HepG2 (cell line): ENCODE data around the gene ZBTB37. TPM values are rescaled to one million over a fixed set of nuclear protein-coding genes. Genes with fewer than 3 reads are reported as not detected.
A peak's percentile ranks its signal among the peaks of the same experiment; 100 is the strongest.

Experiments used
- ETV5 ChIP-seq: IDR thresholded peaks from 2 replicates; pipeline ENCODE4 v1.6.1; 2018; ENCODE audit warnings: missing biosample characterization, missing genetic modification reagents, inconsistent platforms, borderline replicate concordance
- MYC ChIP-seq: sonication (generic); formaldehyde crosslinking; IDR thresholded peaks from 2 replicates; pipeline ENCODE4 v1.9.0; 2021; ENCODE audit warnings: missing genetic modification reagents, borderline replicate concordance
- ZFP36 ChIP-seq: fragments of 150-350 bp; IDR thresholded peaks from 2 replicates; pipeline ENCODE4 v1.6.1; 2018; ENCODE audit warnings: borderline replicate concordance, low read length, low read depth; ENCODE audit not compliant: partially characterized antibody
- ZFP41 ChIP-seq: sonication (generic); formaldehyde crosslinking; IDR thresholded peaks from 2 replicates; pipeline ENCODE4 v1.4.0; 2020; ENCODE audit warnings: mild to moderate bottlenecking, missing genetic modification reagents, borderline replicate concordance
- ZNF501 ChIP-seq: sonication (generic); formaldehyde crosslinking; IDR thresholded peaks from 2 replicates; pipeline ENCODE4 v1.5.1; 2020; ENCODE audit warnings: mild to moderate bottlenecking, moderate library complexity, missing genetic modification reagents
- ZNF558 ChIP-seq: sonication (generic); formaldehyde crosslinking; IDR thresholded peaks from 2 replicates; pipeline ENCODE4 v1.9.0; 2022; ENCODE audit warnings: mild to moderate bottlenecking, missing genetic modification reagents, borderline replicate concordance
- ZNF607 ChIP-seq: sonication (generic); formaldehyde crosslinking; IDR thresholded peaks from 2 replicates; pipeline ENCODE4 v1.5.1; 2020; ENCODE audit warnings: missing genetic modification reagents, mild to moderate bottlenecking, borderline replicate concordance
- ZNF619 ChIP-seq: sonication (generic); formaldehyde crosslinking; IDR thresholded peaks from 2 replicates; pipeline ENCODE4 v1.4.0; 2020; ENCODE audit warnings: mild to moderate bottlenecking, missing genetic modification reagents
- ZNF746 ChIP-seq: sonication (generic); formaldehyde crosslinking; IDR thresholded peaks from 2 replicates; pipeline ENCODE4 v1.8.0; 2022; ENCODE audit warnings: mild to moderate bottlenecking, missing genetic modification reagents
- ZNF773 ChIP-seq: sonication (generic); formaldehyde crosslinking; IDR thresholded peaks from 2 replicates; pipeline ENCODE4 v1.4.0; 2020; ENCODE audit warnings: missing genetic modification reagents, borderline replicate concordance
- polyA plus RNA-seq, 8 experiments: library from polyadenylated mRNA; depleted of rRNA in 3 of 8; stranded (reverse) in 7 of 8; unstranded in 1 of 8; fragments of >200 nt; fragmentation: Illumina TruSeq in 4 of 8; extraction: Trizol in 4 of 8; gene quantifications; 2 replicates each; pipeline versions ENCODE4 v1.2.1 to v1.2.3, GENCODE V29; 2011 to 2016; ENCODE audit warnings: low read depth in 4 of 8, missing spikeins in 1 of 8, mixed read lengths in 1 of 8; ENCODE audit not compliant: insufficient read depth in 1 of 8
- total RNA-seq, 5 experiments: library from RNA; depleted of rRNA; stranded (reverse); fragments of >200 nt; fragmentation: Illumina TruSeq; extraction: Trizol; gene quantifications; 2 replicates each; pipeline ENCODE4 v1.2.3, GENCODE V29; 2016; ENCODE audit warnings: low read depth in 1 of 5
- TF ChIP-seq, protein P1 (sequence below): sonication (generic); formaldehyde crosslinking; IDR thresholded peaks from 2 replicates; pipeline ENCODE4 v1.4.0; 2020; ENCODE audit warnings: missing genetic modification reagents
- TF ChIP-seq, protein P2 (sequence below): sonication (generic); formaldehyde crosslinking; conservative IDR thresholded peaks from 2 replicates; pipeline ENCODE4 v1.5.0; 2020; ENCODE audit warnings: missing genetic modification reagents
- TF ChIP-seq, protein P3 (sequence below): sonication (generic); formaldehyde crosslinking; conservative IDR thresholded peaks from 2 replicates; pipeline ENCODE4 v1.4.0; 2020; ENCODE audit warnings: mild to moderate bottlenecking, missing genetic modification reagents, moderate library complexity
- TF ChIP-seq, protein P4 (sequence below): sonication (generic); formaldehyde crosslinking; IDR thresholded peaks from 2 replicates; pipeline ENCODE4; 2020; ENCODE audit warnings: missing genetic modification reagents, mild to moderate bottlenecking, borderline replicate concordance
- TF ChIP-seq, protein P5 (sequence below): sonication (generic); formaldehyde crosslinking; IDR thresholded peaks from 2 replicates; pipeline ENCODE4 v1.5.1; 2020; ENCODE audit warnings: missing genetic modification reagents, mild to moderate bottlenecking, borderline replicate concordance

Gene ZBTB37
- total and polyA plus RNA-seq, 2 of the 13 experiments (the other 11 are each of a cell fraction or from before 2014, with no cell fraction given) = 2.6 to 7.7 TPM

DNA sequence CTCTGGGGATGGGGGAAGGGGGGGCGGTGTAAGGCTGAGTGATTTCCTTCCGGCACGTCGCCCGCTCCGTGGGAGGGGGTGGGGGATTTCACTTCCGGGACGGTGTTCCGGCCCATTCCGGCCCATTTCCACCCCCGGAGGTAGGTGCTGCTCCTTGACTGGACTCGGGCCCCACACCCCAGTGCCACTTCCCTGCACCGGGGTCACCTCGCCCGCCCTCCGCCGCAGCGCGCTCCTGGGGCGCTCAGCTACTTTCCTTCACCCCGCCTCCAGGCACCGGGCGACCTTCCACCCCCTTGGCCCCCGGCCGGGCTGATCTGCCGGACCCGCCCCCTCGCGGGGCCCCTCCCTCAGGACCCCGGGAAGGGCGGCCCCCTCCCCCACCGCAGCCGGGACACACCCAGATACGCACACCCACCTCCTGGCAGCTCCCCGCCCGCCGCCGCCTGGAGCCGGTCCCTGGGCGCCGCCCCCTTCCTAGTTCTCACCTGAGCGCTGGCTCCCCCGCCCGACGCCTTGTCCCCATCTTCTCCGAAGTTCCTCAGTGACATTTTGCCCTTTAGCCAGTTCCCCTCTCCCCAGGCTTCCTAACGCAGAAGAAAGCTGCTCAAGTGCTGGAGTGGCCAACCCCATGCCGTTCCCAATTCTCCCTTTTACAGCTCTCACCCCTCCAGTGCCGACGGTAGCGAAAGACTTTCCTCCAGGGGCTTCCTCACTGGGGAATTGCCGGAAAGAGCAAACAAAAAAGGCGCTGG, at the start of gene ZBTB37 (continued):
- TF ChIP-seq, protein P1, sequence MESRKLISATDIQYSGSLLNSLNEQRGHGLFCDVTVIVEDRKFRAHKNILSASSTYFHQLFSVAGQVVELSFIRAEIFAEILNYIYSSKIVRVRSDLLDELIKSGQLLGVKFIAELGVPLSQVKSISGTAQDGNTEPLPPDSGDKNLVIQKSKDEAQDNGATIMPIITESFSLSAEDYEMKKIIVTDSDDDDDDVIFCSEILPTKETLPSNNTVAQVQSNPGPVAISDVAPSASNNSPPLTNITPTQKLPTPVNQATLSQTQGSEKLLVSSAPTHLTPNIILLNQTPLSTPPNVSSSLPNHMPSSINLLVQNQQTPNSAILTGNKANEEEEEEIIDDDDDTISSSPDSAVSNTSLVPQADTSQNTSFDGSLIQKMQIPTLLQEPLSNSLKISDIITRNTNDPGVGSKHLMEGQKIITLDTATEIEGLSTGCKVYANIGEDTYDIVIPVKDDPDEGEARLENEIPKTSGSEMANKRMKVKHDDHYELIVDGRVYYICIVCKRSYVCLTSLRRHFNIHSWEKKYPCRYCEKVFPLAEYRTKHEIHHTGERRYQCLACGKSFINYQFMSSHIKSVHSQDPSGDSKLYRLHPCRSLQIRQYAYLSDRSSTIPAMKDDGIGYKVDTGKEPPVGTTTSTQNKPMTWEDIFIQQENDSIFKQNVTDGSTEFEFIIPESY (CRISPR knock-in tag) = no peak
- TF ChIP-seq ZFP36 (no peak), ZFP41 (CRISPR knock-in tag) (no peak), ZNF607 (CRISPR knock-in tag) (no peak; the same call in none of the 2 replicates), ZNF619 (CRISPR knock-in tag) (no peak), ZNF558 (CRISPR knock-in tag) (peak; percentile 84; the same call in 1 of the 2 replicates), MYC (CRISPR knock-in tag) (peak; percentile 58; the same call in 1 of the 2 replicates), ETV5 (CRISPR knock-in tag) (peak; percentile 86), ZNF501 (CRISPR knock-in tag) (peak; percentile 18; the same call in 1 of the 2 replicates), ZNF746 (no peak; the same call in 1 of the 2 replicates), ZNF773 (0 out of 2 replicates have a peak, but pooled peaks have one; percentile 66)
- TF ChIP-seq, protein P2, sequence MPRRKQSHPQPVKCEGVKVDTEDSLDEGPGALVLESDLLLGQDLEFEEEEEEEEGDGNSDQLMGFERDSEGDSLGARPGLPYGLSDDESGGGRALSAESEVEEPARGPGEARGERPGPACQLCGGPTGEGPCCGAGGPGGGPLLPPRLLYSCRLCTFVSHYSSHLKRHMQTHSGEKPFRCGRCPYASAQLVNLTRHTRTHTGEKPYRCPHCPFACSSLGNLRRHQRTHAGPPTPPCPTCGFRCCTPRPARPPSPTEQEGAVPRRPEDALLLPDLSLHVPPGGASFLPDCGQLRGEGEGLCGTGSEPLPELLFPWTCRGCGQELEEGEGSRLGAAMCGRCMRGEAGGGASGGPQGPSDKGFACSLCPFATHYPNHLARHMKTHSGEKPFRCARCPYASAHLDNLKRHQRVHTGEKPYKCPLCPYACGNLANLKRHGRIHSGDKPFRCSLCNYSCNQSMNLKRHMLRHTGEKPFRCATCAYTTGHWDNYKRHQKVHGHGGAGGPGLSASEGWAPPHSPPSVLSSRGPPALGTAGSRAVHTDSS (CRISPR knock-in tag) = no peak
- TF ChIP-seq, protein P3, sequence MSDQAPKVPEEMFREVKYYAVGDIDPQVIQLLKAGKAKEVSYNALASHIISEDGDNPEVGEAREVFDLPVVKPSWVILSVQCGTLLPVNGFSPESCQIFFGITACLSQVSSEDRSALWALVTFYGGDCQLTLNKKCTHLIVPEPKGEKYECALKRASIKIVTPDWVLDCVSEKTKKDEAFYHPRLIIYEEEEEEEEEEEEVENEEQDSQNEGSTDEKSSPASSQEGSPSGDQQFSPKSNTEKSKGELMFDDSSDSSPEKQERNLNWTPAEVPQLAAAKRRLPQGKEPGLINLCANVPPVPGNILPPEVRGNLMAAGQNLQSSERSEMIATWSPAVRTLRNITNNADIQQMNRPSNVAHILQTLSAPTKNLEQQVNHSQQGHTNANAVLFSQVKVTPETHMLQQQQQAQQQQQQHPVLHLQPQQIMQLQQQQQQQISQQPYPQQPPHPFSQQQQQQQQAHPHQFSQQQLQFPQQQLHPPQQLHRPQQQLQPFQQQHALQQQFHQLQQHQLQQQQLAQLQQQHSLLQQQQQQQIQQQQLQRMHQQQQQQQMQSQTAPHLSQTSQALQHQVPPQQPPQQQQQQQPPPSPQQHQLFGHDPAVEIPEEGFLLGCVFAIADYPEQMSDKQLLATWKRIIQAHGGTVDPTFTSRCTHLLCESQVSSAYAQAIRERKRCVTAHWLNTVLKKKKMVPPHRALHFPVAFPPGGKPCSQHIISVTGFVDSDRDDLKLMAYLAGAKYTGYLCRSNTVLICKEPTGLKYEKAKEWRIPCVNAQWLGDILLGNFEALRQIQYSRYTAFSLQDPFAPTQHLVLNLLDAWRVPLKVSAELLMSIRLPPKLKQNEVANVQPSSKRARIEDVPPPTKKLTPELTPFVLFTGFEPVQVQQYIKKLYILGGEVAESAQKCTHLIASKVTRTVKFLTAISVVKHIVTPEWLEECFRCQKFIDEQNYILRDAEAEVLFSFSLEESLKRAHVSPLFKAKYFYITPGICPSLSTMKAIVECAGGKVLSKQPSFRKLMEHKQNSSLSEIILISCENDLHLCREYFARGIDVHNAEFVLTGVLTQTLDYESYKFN (CRISPR knock-in tag) = no peak; the same call in none of the 2 replicates
- TF ChIP-seq, protein P4, sequence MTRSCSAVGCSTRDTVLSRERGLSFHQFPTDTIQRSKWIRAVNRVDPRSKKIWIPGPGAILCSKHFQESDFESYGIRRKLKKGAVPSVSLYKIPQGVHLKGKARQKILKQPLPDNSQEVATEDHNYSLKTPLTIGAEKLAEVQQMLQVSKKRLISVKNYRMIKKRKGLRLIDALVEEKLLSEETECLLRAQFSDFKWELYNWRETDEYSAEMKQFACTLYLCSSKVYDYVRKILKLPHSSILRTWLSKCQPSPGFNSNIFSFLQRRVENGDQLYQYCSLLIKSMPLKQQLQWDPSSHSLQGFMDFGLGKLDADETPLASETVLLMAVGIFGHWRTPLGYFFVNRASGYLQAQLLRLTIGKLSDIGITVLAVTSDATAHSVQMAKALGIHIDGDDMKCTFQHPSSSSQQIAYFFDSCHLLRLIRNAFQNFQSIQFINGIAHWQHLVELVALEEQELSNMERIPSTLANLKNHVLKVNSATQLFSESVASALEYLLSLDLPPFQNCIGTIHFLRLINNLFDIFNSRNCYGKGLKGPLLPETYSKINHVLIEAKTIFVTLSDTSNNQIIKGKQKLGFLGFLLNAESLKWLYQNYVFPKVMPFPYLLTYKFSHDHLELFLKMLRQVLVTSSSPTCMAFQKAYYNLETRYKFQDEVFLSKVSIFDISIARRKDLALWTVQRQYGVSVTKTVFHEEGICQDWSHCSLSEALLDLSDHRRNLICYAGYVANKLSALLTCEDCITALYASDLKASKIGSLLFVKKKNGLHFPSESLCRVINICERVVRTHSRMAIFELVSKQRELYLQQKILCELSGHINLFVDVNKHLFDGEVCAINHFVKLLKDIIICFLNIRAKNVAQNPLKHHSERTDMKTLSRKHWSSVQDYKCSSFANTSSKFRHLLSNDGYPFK (CRISPR knock-in tag) = no peak
- TF ChIP-seq, protein P5, sequence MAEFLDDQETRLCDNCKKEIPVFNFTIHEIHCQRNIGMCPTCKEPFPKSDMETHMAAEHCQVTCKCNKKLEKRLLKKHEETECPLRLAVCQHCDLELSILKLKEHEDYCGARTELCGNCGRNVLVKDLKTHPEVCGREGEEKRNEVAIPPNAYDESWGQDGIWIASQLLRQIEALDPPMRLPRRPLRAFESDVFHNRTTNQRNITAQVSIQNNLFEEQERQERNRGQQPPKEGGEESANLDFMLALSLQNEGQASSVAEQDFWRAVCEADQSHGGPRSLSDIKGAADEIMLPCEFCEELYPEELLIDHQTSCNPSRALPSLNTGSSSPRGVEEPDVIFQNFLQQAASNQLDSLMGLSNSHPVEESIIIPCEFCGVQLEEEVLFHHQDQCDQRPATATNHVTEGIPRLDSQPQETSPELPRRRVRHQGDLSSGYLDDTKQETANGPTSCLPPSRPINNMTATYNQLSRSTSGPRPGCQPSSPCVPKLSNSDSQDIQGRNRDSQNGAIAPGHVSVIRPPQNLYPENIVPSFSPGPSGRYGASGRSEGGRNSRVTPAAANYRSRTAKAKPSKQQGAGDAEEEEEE (CRISPR knock-in tag) = no peak; the same call in 1 of the 2 replicates
